SK-N-DZ (cell line): ENCODE data around the gene ZNF516.

Experiments
- DNase-seq: peaks from one replicate; pipeline ENCODE4 v3.0.0-alpha.2; 2015; ENCODE audit warnings: low spot score

ZNF516 gene

DNA sequence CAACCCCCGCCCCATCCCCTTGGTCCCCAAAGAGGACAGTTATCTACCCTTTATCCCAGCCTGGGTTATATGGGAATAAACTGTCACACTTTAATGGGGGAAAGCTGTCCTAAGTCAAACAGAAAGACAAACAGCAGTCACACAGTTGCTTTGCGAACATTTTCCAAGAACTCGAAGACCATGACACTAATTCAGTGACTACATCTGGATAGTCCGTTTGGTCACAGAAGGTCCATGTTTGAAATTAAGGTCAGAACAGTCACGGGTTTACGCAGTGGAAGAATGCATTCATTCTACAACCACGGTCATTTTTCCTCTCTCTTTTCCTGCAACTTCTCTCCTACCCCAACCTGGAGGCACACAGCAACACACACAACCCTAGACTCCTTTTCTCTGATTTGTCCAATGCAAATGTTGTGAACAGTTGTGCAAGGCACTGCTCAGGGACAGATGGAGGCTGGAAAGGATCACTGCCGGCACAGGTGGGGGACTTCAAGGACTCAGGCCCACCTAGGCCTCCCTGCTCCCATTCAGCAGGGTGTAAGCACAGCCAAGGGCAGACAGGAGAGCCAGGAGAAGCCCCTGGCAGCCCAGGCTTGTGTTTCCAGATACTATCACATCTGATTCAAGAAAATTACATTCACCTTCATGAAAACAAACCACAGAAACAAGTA is 39.9 kb downstream of the ZNF516 start:
- no peak for DNase-seq

DNA sequence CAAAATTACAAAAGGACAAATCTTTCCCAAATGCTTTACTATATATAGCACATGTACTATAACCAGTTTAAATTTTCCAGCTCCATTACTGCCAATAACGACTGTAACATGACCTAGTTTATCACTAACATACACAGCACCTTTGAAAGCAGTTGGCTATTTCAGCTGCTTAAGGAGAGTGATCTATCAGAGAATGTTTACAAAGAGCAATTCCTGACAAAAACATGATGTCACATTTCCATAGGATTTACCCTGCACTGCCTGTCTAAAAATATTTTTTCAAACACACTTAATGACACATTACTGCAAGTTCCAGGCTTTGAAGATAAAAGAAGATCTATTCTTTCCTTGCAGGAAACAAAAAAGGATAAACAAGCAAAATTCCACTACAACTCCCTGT is 40.6 kb downstream of the ZNF516 start:
- DNase-seq = no peak

GRCh38 chr18:76453932-76454331 is 41.1 kb downstream of the ZNF516 start:
- DNase-seq = no peak

GRCh38 chr18:76453057-76453561 is 41.9 kb downstream of the ZNF516 start:
- no peak for DNase-seq

- DNase-seq = peak; percentile 37
Measured at GRCh38 chr18:76452357-76452756, 42.7 kb downstream of the ZNF516 start.

DNA sequence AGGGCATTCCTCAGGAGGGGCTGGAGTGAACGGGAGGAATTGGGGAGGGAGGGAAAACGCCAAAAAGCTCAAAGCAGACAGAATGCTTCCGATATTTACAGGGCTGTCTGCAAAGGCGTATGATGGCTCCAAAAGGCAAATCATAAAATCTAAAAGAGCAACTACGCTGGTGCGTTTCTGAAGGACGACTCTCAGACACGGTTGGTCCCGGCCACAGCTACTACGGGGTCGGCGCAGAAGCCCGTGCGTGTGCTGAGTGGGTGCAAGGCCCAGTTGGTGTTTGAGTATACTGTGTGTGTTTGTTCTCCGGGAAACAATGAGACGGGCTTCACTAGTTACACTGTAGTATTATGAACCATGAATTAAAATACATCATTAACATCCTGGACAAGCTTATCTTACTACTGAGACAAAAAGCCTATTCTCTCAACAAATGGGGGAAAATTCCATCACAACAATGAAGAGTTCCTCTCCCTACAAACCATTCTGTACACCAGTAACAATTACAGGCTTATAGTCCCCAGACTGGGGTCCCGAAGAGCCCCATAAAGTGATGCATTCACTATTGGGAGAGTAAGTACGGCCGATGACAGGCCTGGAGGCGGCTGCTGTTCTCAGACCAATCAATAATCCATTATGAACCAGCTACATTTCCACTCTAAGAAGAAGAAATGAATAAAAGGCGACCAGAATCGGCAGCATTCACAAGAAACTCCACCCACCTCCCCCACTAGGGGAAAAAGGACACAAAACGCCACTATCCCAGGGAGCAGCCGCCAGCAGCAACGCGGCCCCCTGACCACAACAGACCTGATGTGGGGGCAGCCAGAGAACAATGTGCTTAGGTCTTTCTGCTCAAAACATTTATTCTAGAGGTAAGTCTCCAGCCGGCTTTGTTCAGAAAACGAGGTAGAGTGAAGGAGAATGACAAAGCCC is 43.4 kb downstream of the ZNF516 start:
- DNase-seq = no peak

GRCh38 chr18:76450452-76451395 is 44.3 kb downstream of the ZNF516 start:
- DNase-seq = peak; percentile 32

DNA sequence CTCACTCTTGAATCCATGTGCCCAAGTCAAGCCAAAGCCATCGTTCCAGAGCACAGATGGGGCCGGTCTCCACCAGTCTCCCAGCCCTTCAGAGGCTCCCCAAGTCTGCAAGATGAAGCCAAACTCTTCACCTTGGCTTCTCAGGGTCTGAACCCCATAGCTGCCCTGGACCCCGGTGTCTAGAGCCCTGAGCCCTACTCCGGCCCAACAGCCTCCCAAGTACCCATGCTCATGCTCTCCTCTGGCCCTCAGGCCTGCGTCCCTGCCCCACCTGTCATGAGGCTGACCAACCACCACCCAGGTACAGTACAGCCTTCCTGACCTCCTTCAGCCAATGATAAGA is 46.0 kb downstream of the ZNF516 start:
- no peak for DNase-seq

DNA sequence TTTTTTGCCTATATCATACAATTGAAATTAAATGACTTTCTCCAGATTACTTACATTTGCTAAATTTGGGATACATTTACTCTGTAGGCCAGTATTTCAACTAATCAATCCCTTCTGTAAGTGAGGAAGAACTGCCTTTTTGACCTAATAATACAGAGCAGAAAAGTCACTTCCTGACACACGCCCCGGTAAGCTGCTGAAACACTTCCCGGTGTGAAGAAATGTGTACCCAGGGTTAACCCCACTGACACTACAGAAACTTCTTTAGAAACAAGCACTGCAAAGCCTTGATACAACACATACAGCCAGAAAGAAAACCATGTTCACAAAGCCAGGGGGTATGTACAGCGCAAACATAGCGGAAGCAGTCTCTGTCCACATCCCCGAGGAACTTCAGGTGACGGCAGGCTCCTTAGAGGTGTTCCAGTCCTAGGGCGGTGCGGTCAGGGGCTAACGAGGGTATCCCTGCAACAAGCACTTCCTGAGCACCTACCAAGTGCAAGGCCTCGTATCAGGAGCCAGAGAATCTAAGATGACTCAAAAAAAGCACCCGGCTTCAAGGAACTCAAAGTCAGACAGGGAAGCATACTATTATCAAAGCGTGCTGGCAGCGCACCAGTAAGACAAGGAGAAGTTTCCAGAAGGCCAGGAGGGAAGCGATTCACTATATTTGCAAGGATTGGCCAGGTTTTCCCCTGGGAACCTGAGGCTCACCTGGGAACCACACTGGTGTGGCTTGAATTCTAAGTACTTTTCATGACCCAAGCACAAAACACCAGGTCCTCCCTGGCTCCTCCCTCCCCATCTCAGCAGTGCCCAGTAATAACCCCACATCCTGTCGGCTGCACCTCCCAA is 46.6 kb downstream of the ZNF516 start:
- DNase-seq = no peak

DNA sequence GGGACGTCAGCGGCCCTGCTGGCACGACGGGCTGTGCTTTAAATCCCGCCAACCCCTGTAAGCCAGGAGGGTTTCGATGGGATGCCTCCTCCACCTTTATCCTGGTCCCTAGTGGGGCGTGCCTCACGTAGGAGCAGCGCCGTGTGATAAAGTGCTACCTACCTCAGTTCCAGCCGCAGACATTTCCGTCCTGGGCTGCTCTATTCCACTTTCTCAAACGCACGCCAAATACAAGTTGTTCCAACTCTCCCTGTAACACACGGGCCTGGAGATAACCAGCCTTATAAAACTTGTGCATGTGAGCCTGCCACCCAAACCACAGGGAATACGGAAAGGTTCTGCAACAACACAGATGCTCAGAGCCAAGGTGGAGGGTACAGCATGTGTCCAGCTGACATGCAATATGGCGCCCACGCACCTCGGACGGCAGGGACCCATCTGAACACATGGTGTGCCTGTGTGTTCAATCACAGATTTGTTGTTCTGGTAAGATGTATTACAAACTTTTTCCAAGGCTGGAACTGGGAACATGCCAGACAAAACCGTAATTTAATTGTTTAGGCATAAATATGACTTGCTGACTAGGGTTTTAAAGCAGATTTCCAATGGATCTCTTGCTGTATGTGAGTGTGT is 47.7 kb downstream of the ZNF516 start:
- no peak for DNase-seq

DNA sequence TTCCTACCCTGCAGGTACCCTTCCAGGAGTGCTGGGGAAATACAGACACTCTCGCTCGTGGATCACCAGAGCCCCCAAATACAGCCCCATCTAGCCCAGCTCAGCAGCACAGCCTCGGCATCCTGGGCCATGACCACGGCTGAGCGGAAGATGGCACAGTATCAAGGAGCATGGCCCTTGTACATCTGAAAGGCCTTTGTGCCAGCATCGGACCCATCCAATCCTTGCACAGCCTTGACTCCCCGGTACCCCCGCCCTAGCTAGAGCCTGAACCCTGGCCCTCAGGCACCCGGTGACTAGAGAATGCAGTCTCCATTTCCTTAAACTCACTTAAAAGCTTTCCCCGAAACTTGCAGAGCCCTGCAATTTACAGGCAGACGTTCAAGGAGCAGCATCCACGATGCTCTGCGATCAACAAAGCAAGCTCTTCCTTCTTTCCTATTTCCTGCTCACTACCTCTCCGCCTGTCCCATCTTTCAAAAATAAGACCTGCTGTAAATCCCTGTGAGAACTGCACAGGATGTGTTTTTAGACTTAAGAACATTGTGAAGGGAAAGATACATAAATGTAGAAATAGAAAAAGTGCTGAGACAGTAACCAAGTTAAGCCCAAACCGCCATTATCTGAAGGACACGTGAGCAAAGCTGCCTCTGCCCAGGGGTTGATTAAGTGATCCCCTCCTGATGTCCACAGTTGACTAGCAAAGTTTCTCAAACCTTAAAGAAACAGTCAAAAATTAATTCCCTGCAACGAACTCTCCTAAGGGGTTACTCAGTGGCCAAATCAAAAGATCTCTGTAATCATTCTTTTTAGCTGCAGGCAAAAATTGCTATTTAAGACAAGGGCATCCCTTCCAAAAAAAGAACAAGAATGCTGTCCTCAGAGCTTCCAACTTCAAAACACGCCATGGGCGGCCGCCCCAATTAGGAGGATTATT is 48.5 kb downstream of the ZNF516 start:
- no peak for DNase-seq

GRCh38 chr18:76445741-76446232 is 49.3 kb downstream of the ZNF516 start:
- DNase-seq = no peak

- no peak for DNase-seq
Measured at GRCh38 chr18:76445275-76445674, 49.8 kb downstream of the ZNF516 start.

DNA sequence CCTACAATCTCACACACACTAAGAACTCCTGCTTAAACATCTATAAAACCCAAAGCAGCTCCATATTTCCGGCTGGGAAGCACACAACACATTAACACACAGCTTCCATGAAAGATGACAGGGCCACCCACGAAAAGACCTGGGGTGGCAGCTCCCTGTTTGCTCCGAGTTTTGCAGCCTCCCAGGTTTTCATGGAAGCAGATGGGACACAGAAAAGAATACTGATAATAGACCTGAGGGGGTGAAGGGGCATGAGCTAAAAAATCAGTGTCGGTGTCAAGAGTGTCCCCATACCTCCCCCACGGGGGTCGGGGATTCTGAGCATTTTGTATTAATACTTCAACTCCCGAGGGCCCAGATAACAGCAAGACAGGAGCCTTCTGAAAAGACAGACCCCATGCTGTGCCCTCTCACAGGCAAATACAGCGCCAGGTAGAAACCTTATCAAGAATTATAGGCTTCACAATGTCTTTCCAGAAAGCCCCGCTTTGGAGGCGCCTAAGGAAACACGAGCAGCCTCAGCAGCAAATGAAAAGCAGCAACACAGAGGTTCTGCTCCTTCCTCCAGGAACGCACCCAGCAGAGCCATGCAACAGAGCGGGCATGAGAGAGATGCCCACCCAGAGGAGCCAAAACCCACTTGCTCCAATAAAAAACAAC is 50.5 kb downstream of the ZNF516 start:
- no peak for DNase-seq

DNA sequence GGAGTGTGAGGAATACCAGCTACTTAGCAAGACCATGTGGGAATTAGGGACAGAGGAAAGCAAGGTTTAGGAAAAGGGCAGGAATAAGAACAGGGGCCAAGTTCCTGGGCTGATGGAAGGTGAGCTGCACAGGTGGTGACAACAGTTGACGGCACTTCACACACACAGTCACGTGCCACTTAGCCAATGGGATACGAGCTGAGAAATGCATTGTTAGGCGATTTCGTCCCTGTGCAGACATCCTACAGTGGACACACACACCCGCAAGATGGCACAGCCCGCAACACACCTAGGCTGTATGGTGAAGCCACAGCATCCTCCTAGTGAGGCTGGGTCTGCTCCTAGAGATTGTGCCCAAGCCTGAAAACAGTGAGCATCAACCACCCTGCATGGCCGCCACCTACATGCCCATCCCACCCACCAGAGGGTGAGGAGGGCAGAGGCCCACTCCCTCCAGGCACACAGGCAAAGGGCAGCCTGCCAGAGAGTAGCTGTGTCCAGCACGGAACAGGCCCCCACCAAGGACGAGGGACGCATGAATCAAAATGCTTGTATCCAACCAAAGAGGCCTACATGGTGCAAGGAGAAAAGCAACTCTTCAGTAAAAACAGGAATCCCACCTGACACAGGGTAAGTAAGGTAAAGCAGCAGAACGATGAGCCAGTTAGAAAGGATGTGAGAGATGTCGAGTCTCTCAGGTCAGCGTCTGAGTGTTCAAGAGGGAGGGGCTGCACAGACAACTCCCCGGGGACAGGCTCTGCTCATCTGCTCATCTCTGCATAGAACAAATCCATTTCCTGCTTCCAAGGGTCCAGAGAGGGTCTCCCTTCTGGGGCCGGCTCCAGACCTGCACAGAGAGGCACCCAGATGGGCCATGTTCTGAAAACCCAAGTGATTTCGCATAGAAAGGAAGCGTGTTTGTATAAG is 51.3 kb downstream of the ZNF516 start:
- peak; percentile 48 for DNase-seq

DNA sequence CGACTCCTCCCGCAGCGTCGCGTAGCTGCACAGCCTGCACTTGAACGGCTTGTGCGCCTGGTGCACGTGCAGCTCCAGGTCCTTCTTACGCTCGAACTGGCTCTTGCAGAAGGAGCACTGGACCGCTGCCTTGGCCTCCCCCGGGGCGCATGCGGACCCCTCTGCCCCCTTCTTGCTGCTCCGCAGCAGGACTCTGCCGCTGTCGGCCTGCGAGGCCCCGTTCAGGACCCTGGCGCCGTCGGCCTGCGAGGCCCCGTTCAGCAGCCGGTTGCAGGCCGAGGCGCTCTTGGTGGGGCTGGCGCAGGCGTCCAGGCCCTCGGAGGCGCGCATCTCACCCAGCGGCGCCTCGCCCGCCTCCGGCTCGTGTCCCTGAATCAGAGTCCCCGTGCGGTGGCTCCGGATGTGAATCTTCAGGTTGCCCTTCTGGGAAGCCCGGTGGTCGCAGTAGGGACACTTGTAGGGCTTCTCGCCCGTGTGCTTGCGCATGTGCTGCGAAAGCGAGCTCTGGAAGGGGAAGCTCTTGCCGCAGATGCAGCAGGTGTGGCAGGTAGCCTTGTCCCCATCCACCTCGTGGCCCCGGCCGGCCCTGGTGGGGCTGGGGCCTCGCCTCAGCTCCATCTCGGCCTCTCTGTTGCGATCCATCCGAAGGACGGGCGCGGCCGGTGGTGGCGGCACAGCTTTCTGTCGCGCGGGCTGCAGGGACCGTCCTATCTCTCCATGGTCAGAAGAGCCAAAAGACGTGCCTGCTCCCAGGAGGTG is 52.5 kb downstream of the ZNF516 start:
- DNase-seq = no peak
